OCI-LY1 (cell line): ENCODE data around the gene MEGF6.

Experiments used
- H2AFZ ChIP-seq: fragments of 200-600 bp; sonication (generic), shearing (Covaris generic); 2 replicates; pipeline ENCODE4 v1.6.0; 2014; ENCODE audit warnings: antibody characterized with exemption, mild to moderate bottlenecking, low read length
- H3F3A ChIP-seq: fragments of 200-600 bp; sonication (generic), shearing (Covaris generic); 2 replicates; pipeline ENCODE4 v1.6.0; 2014; ENCODE audit warnings: mild to moderate bottlenecking, antibody characterized with exemption, low read length, moderate library complexity; ENCODE audit not compliant: insufficient read depth
- H3K27ac ChIP-seq: fragments of 200-600 bp; sonication (generic); 2 replicates; pipeline ENCODE4 v1.5.1; 2014; ENCODE audit warnings: low read length, mixed run types, mild to moderate bottlenecking, low read depth; ENCODE audit not compliant: poor library complexity, severe bottlenecking
- H3K27me3 ChIP-seq: fragments of 200-600 bp; sonication (generic); 2 replicates; pipeline ENCODE4 v1.6.0; 2014; ENCODE audit warnings: antibody characterized with exemption, mild to moderate bottlenecking, low read length, moderate library complexity; ENCODE audit not compliant: insufficient read depth
- H3K36me3 ChIP-seq: fragments of 200-600 bp; sonication (generic); 2 replicates; pipeline ENCODE4 v1.6.1; 2014; ENCODE audit warnings: mild to moderate bottlenecking, antibody characterized with exemption, low read length, moderate library complexity, mixed read lengths; ENCODE audit not compliant: insufficient read depth
- H3K4me1 ChIP-seq: fragments of 200-600 bp; sonication (generic); 2 replicates; pipeline ENCODE4 v1.5.1; 2014; ENCODE audit warnings: mild to moderate bottlenecking, low read length, moderate library complexity; ENCODE audit not compliant: insufficient read depth, severe bottlenecking
- H3K4me2 ChIP-seq: fragments of 200-600 bp; sonication (generic), shearing (Covaris generic); 2 replicates; pipeline ENCODE4 v1.6.1; 2014; ENCODE audit warnings: low read length
- H3K4me3 ChIP-seq: fragments of 200-600 bp; sonication (generic); 2 replicates; pipeline ENCODE4 v1.5.1; 2014; ENCODE audit warnings: low read length, low read depth, mild to moderate bottlenecking, mixed read lengths; ENCODE audit not compliant: poor library complexity, severe bottlenecking
- H3K79me2 ChIP-seq: fragments of 200-600 bp; shearing (Covaris generic); 2 replicates; pipeline ENCODE4 v1.6.1; 2016; ENCODE audit warnings: mixed run types, low read length, mixed read lengths; ENCODE audit not compliant: insufficient read depth
- H3K9ac ChIP-seq: fragments of 200-600 bp; sonication (generic), shearing (Covaris generic); 2 replicates; pipeline ENCODE4 v1.6.1; 2014; ENCODE audit warnings: mild to moderate bottlenecking, low read length, mixed read lengths
- H3K9me2 ChIP-seq: fragments of 200-600 bp; sonication (generic), shearing (Covaris generic); 2 replicates; pipeline ENCODE4 v1.6.1; 2014; ENCODE audit warnings: low read depth, mild to moderate bottlenecking, low read length, mixed read lengths
- H3K9me3 ChIP-seq: fragments of 200-600 bp; shearing (Covaris generic); 2 replicates; pipeline ENCODE4 v1.6.1; 2014; ENCODE audit warnings: low read length, mixed read lengths
- H4K20me1 ChIP-seq: fragments of 200-600 bp; sonication (generic), shearing (Covaris generic); 2 replicates; pipeline ENCODE4 v1.6.0; 2016; ENCODE audit warnings: mild to moderate bottlenecking, low read length; ENCODE audit not compliant: insufficient read depth
- EZH2 ChIP-seq: fragments of 200-600 bp; sonication (generic), shearing (Covaris generic); IDR thresholded peaks from 2 replicates; pipeline ENCODE4 v1.8.0; 2017; ENCODE audit warnings: borderline replicate concordance, mixed run types, mild to moderate bottlenecking, antibody characterized with exemption, low read length, moderate library complexity, mixed read lengths
- TF ChIP-seq, protein P1 (sequence below): fragments of 200-600 bp; sonication (generic), shearing (Covaris generic); IDR thresholded peaks from 2 replicates; pipeline ENCODE4 v1.5.1; 2017; ENCODE audit warnings: mild to moderate bottlenecking, antibody characterized with exemption, low read length, moderate library complexity, mixed read lengths

MEGF6 gene

DNA sequence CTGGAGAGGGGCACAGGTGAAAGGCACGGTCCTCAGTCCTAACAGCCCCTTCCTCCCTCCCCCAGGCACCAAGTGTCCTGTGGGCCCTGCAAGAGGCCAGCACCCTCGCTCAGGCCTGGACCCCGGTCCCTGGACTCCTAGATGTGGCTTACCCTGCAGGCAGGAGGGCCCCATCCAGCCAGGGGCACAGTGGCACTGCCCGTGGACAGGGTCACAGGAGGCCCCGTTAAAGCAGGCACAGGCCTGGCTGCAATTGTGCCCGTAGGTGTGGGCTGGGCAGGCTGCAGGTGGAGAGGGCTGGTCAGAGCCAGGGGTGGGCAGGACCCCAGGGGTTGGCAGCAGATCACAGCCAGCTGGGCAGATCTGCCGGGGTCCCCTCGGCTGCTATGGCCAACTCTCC, 112.3 kb downstream of the MEGF6 start:
- no peaks in the 10 kb centered on the region for H3K79me2 ChIP-seq
- H3K9me2 ChIP-seq, result no peaks in the 10 kb centered on the region
- TF ChIP-seq EZH2, result no peak
- TF ChIP-seq, protein P1, sequence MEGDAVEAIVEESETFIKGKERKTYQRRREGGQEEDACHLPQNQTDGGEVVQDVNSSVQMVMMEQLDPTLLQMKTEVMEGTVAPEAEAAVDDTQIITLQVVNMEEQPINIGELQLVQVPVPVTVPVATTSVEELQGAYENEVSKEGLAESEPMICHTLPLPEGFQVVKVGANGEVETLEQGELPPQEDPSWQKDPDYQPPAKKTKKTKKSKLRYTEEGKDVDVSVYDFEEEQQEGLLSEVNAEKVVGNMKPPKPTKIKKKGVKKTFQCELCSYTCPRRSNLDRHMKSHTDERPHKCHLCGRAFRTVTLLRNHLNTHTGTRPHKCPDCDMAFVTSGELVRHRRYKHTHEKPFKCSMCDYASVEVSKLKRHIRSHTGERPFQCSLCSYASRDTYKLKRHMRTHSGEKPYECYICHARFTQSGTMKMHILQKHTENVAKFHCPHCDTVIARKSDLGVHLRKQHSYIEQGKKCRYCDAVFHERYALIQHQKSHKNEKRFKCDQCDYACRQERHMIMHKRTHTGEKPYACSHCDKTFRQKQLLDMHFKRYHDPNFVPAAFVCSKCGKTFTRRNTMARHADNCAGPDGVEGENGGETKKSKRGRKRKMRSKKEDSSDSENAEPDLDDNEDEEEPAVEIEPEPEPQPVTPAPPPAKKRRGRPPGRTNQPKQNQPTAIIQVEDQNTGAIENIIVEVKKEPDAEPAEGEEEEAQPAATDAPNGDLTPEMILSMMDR, result no peak
- H3K9ac ChIP-seq, result no peak overlapping the region
- H3K4me2 ChIP-seq, result no peak overlapping the region
- H3K4me1 ChIP-seq, result no peaks in the 10 kb centered on the region
- H4K20me1 ChIP-seq, result no peaks in the 10 kb centered on the region
- H3K36me3 ChIP-seq, result no peaks in the 10 kb centered on the region
- H3F3A ChIP-seq, result no peaks in the 10 kb centered on the region
- no peak overlapping the region for H3K4me3 ChIP-seq
- H3K27ac ChIP-seq, result no peak overlapping the region
- no peaks in the 10 kb centered on the region for H3K9me3 ChIP-seq
- H3K27me3 ChIP-seq, result no peaks in the 10 kb centered on the region
- no peak overlapping the region for H2AFZ ChIP-seq

DNA sequence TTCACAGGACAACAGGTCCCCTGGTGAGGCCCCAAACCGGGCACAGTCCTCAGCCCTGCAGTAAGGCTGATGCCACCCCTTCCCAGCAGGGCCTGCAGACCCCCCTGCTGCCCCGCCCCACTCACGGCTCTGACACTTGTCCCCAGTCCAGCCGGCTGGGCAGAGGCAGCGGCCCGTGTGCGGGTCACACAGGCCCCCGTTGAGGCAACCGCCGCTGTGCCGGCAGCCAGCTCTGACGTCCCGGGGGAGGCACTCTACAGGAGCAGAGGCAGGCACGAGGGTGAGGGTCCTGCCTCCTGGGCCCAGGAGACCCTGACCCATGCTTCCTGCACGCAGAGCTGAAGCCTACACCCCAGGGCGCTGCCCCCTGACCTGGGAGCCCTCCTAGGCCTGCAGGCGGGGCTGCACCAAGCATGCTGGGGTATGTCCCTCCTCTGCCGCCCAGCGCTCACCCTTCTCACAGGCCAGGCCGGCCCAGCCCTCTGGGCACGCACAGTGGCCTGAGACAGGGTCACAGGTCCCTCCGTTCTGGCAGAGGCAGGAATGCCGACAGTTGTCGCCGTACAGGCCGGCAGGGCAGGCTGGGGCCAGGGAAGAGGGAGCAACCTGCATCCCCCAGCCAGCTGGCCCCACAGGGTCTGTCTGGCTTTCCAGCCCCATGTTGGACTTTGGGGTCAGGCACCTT, 112.9 kb downstream of the MEGF6 start:
- Histone ChIP-seq H3K4me2 (no peak overlapping the region), H3F3A (no peaks in the 10 kb centered on the region), H3K9me2 (no peaks in the 10 kb centered on the region), H4K20me1 (no peaks in the 10 kb centered on the region), H3K9ac (no peak overlapping the region), H3K27me3 (no peaks in the 10 kb centered on the region), H3K4me1 (no peaks in the 10 kb centered on the region), H3K36me3 (no peaks in the 10 kb centered on the region), H3K27ac (no peak overlapping the region), H3K9me3 (no peaks in the 10 kb centered on the region), H3K79me2 (no peaks in the 10 kb centered on the region), H2AFZ (no peak overlapping the region), H3K4me3 (no peak overlapping the region)
- TF ChIP-seq EZH2, result no peak
- TF ChIP-seq, protein P1, result no peak

DNA sequence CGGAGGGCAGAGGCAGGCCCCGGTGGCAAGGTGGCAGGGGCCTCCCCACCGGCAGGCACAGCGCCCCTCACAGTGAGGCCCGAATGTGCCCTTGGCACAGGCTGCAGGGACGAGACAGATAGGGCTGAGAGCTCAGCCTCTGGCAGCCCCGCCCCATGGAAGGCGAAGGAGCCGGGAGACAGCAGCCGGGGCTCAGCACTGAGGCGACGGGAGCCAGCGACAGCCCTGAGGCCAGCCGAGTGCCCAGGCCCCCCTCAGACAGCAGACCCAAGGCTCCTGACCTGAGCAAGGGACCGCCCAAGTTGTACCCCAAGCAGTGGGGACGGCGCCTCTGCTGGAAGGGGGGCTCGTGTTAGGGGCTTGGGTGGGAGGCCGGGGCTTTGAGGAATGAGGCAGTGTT, 113.8 kb downstream of the MEGF6 start:
- Histone ChIP-seq H2AFZ (no peak overlapping the region), H3K36me3 (no peaks in the 10 kb centered on the region), H4K20me1 (no peaks in the 10 kb centered on the region), H3K79me2 (no peaks in the 10 kb centered on the region), H3F3A (no peaks in the 10 kb centered on the region), H3K9me3 (no peaks in the 10 kb centered on the region), H3K4me1 (no peaks in the 10 kb centered on the region), H3K27ac (no peak overlapping the region), H3K27me3 (no peaks in the 10 kb centered on the region), H3K4me3 (no peak overlapping the region), H3K9me2 (no peaks in the 10 kb centered on the region), H3K9ac (no peak overlapping the region), H3K4me2 (no peak overlapping the region)
- TF ChIP-seq EZH2, result no peak
- TF ChIP-seq, protein P1, result no peak
